Sigmoid colon (tissue), 4 donors: Measurements from ENCODE around the gene NR1D2.

ENCODE experiments used
- CTCF ChIP-seq, 4 experiments: fragments of 450-650 bp in 3 of 4; fragments of 200-600 bp in 1 of 4; IDR thresholded peaks; one replicate each; pipeline ENCODE4 v1.5.1; 2016 to 2019; ENCODE audit warnings: antibody characterized with exemption in 4 of 4, mild to moderate bottlenecking in 3 of 4, moderate library complexity in 2 of 4
- EP300 ChIP-seq, 4 donors: sonication (generic); formaldehyde crosslinking; IDR thresholded peaks; one replicate each; pipeline ENCODE4 v1.6.1; 2017; ENCODE audit warnings: antibody characterized with exemption in 4 of 4
- POLR2A ChIP-seq, 2 donors: fragments of 450-650 bp; IDR thresholded peaks; one replicate each; pipeline ENCODE4 v1.6.1; 2016; ENCODE audit warnings: antibody characterized with exemption in 2 of 2, mild to moderate bottlenecking in 2 of 2, moderate library complexity in 2 of 2

DNA sequence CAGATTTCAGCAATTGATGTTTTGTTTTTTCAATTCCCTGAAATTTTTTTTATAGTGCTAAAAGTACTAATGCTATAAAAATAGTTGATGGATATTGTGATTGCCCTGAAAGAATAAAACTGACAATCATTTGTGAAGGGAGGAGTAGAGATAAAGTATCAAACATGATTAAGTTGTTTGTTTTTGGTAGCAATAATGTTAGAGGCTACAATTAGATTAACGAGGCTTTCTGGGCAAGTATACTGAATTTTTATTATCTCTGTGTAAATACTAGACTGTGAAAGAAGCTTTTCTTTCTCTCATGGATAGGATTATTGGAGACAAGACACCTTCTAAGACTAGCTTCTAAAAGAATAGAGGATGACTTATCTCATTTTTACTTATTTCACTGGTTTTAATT lies 15.6 kb downstream of the NR1D2 start:
- no peak for TF ChIP-seq EP300 (IDR thresholded peaks at IDR 0.05)
- TF ChIP-seq CTCF (IDR thresholded peaks at IDR 0.05): no peak
- TF ChIP-seq POLR2A (IDR thresholded peaks at IDR 0.05): no peak
